DND-41 (cell line): ENCODE results near the gene TNS3.

Source experiments
- CTCF ChIP-seq: IDR thresholded peaks from 2 replicates; pipeline ENCODE4 v1.5.1; 2012; ENCODE audit warnings: borderline replicate concordance, low read length, moderate library complexity, mild to moderate bottlenecking; ENCODE audit not compliant: poor library complexity, severe bottlenecking; ENCODE audit errors: extremely low read depth
- EZH2 ChIP-seq: IDR thresholded peaks from 3 replicates; pipeline ENCODE4 v1.6.1; 2012; ENCODE audit warnings: borderline replicate concordance, low read depth, mild to moderate bottlenecking, moderate library complexity, low read length, inconsistent platforms; ENCODE audit not compliant: severe bottlenecking

GRCh38 chr7:47390914-47391313 is 191.0 kb downstream of the TNS3 start:
- TF ChIP-seq CTCF (no peak), EZH2 (no peak)
